ENCODE results near the gene ZNF77. TPM values are rescaled to one million over a fixed set of nuclear protein-coding genes. Genes with fewer than 3 reads are reported as not detected.

The ZNF77 gene
- total and polyA plus RNA-seq, 2 donors from 2014 or later, result 2.4 to 5.1 TPM

GRCh38 chr19:2982983-2983350 is 38.2 kb upstream of the ZNF77 start:
- no peak overlapping the region for H3K4me3 ChIP-seq (ENCODE audit: low read length in 3 of 3)
- peak overlapping the region in 1 of 3 donors; percentile 15 for H3K9ac ChIP-seq (ENCODE audit: low read length in 3 of 3)

DNA sequence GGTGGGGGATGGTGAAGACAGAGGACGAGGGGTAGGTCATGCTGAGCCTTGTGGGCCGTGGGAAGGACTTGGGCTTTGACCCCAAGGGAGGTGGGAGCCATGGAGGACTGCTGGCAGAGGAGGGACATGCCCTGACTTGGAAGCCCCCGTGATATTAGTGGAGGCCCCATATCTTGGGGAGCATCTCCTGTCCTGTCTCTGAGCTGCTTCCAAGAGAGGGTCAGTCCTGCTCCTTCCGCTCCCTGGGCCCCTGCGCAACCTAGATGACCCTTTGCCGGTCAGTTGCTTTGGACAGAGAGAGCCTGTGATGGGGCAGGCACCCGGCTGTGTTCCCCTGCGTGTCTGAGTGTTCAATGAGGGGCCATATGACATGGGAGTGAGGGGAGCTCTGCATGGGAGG is 37.8 kb upstream of the ZNF77 start:
- H3K27ac ChIP-seq (ENCODE audit: low read depth in 2 of 2, low read length in 2 of 2), result peak overlapping the region; percentile 82 to 93

More at GRCh38 chr19:2982983-2983350, 38.2 kb upstream of the ZNF77 start:
- intact Hi-C loops (cut with DNase I), result no loop called here
- TF ChIP-seq, protein P1, sequence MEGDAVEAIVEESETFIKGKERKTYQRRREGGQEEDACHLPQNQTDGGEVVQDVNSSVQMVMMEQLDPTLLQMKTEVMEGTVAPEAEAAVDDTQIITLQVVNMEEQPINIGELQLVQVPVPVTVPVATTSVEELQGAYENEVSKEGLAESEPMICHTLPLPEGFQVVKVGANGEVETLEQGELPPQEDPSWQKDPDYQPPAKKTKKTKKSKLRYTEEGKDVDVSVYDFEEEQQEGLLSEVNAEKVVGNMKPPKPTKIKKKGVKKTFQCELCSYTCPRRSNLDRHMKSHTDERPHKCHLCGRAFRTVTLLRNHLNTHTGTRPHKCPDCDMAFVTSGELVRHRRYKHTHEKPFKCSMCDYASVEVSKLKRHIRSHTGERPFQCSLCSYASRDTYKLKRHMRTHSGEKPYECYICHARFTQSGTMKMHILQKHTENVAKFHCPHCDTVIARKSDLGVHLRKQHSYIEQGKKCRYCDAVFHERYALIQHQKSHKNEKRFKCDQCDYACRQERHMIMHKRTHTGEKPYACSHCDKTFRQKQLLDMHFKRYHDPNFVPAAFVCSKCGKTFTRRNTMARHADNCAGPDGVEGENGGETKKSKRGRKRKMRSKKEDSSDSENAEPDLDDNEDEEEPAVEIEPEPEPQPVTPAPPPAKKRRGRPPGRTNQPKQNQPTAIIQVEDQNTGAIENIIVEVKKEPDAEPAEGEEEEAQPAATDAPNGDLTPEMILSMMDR (IDR thresholded peaks at IDR 0.05; ENCODE audit: borderline replicate concordance, extremely low read depth, insufficient read depth), result no peak
- H3K27ac ChIP-seq (ENCODE audit: low read depth in 2 of 2, low read length in 2 of 2), result peak overlapping the region; percentile 82 to 93
- H3K36me3 ChIP-seq (ENCODE audit: control insufficient read depth in 2 of 3, insufficient read depth in 3 of 3, low read length in 3 of 3), result no peaks in the 10 kb centered on the region
- DNase-seq, result peak in 4 of 5 donors; percentile 59 to 96 (median 70)
- no peaks in the 10 kb centered on the region for H3K27me3 ChIP-seq (ENCODE audit: control insufficient read depth, insufficient read depth, low read length)
- no peak for FAIRE-seq
- H3K4me1 ChIP-seq (ENCODE audit: control insufficient read depth in 2 of 3, insufficient read depth in 2 of 3, low read depth in 1 of 3, low read length in 3 of 3), result peaks cover 0 to 18% (median 12%) of the 10 kb centered on the region in 3 donors
- no peaks in the 10 kb centered on the region for H3K9me3 ChIP-seq (ENCODE audit: control insufficient read depth in 2 of 3, insufficient read depth in 1 of 3, low read length in 3 of 3)

GRCh38 chr19:2981898-2982297 is 37.1 kb upstream of the ZNF77 start:
- DNase-seq (no peak), FAIRE-seq (no peak)
- Histone ChIP-seq H3K4me3 (ENCODE audit: low read length in 3 of 3) (no peak overlapping the region), H3K27me3 (ENCODE audit: control insufficient read depth, insufficient read depth, low read length) (no peaks in the 10 kb centered on the region), H3K4me1 (ENCODE audit: control insufficient read depth in 2 of 3, insufficient read depth in 2 of 3, low read depth in 1 of 3, low read length in 3 of 3) (peaks cover under 1 to 17% (median 13%) of the 10 kb centered on the region in 3 donors), H3K9ac (ENCODE audit: low read length in 3 of 3) (no peak overlapping the region), H3K9me3 (ENCODE audit: control insufficient read depth in 2 of 3, insufficient read depth in 1 of 3, low read length in 3 of 3) (no peaks in the 10 kb centered on the region), H3K36me3 (ENCODE audit: control insufficient read depth in 2 of 3, insufficient read depth in 3 of 3, low read length in 3 of 3) (no peaks in the 10 kb centered on the region), H3K27ac (ENCODE audit: low read depth in 2 of 2, low read length in 2 of 2) (no peak overlapping the region)
- intact Hi-C loops (cut with DNase I), result no loop called here
- TF ChIP-seq, protein P1 (IDR thresholded peaks at IDR 0.05; ENCODE audit: borderline replicate concordance, extremely low read depth, insufficient read depth), result no peak

More for the DNA sequence above, 37.8 kb upstream of the ZNF77 start:
- H3K9ac ChIP-seq (ENCODE audit: low read length in 3 of 3), result peak overlapping the region in 1 of 3 donors; percentile 26
- DNase-seq, result peak in 2 of 5 donors; percentile 56 to 76
- FAIRE-seq, result no peak
- H3K4me3 ChIP-seq (ENCODE audit: low read length in 3 of 3), result no peak overlapping the region
- peaks cover 0 to 18% (median 12%) of the 10 kb centered on the region in 3 donors for H3K4me1 ChIP-seq (ENCODE audit: control insufficient read depth in 2 of 3, insufficient read depth in 2 of 3, low read depth in 1 of 3, low read length in 3 of 3)
- H3K36me3 ChIP-seq (ENCODE audit: control insufficient read depth in 2 of 3, insufficient read depth in 3 of 3, low read length in 3 of 3), result no peaks in the 10 kb centered on the region
- no peaks in the 10 kb centered on the region for H3K9me3 ChIP-seq (ENCODE audit: control insufficient read depth in 2 of 3, insufficient read depth in 1 of 3, low read length in 3 of 3)
- intact Hi-C loops (cut with DNase I), result no loop called here
- no peaks in the 10 kb centered on the region for H3K27me3 ChIP-seq (ENCODE audit: control insufficient read depth, insufficient read depth, low read length)
- TF ChIP-seq, protein P1 (IDR thresholded peaks at IDR 0.05; ENCODE audit: borderline replicate concordance, extremely low read depth, insufficient read depth), result no peak

- intact Hi-C loops (cut with DNase I), result no loop called here
Measured at GRCh38 chr19:2978772-2979171, 34.0 kb upstream of the ZNF77 start.

More at GRCh38 chr19:2978772-2979171, 34.0 kb upstream of the ZNF77 start:
- Histone ChIP-seq H3K4me1 (ENCODE audit: control insufficient read depth in 2 of 3, insufficient read depth in 2 of 3, low read depth in 1 of 3, low read length in 3 of 3) (peaks cover 2 to 21% (median 17%) of the 10 kb centered on the region in 3 donors), H3K9me3 (ENCODE audit: control insufficient read depth in 2 of 3, insufficient read depth in 1 of 3, low read length in 3 of 3) (no peaks in the 10 kb centered on the region), H3K27me3 (ENCODE audit: control insufficient read depth, insufficient read depth, low read length) (no peaks in the 10 kb centered on the region), H3K9ac (ENCODE audit: low read length in 3 of 3) (no peak overlapping the region), H3K27ac (ENCODE audit: low read depth in 2 of 2, low read length in 2 of 2) (no peak overlapping the region), H3K36me3 (ENCODE audit: control insufficient read depth in 2 of 3, insufficient read depth in 3 of 3, low read length in 3 of 3) (no peaks in the 10 kb centered on the region), H3K4me3 (ENCODE audit: low read length in 3 of 3) (no peak overlapping the region)
- FAIRE-seq, result no peak
- no peak for DNase-seq
- TF ChIP-seq, protein P1 (IDR thresholded peaks at IDR 0.05; ENCODE audit: borderline replicate concordance, extremely low read depth, insufficient read depth), result no peak
